ENCODE measurements around the gene HPGD. TPM values are rescaled to one million over a fixed set of nuclear protein-coding genes. Genes with fewer than 3 reads are reported as not detected.

HPGD gene
- total and polyA plus RNA-seq, 8 donors = 0.08 to 3.9 (median 1.3) TPM

Other genes starting within 250 kb of the HPGD start
- gene FBXO8, start 238.8 kb downstream of the HPGD start, total RNA-seq = 10 to 100 TPM in 3 of 6 donors, 1 to 10 TPM in 3; 8.1 to 16.9 (median 10.4) TPM
- 10 to 100 TPM in 1 of 2 donors, 1 to 10 TPM in 1; 6.7 to 12.5 TPM for gene FBXO8, start 238.8 kb downstream of the HPGD start, polyA plus RNA-seq
- 1 to 10 TPM; 3.4 to 9.7 (median 5.9) TPM for gene CEP44, start 238.6 kb downstream of the HPGD start, total RNA-seq
- gene CEP44, start 238.6 kb downstream of the HPGD start, polyA plus RNA-seq = 1 to 10 TPM; 3.8 to 6.1 TPM